Neuronal stem cell (in vitro differentiated cells): ENCODE data around the gene CYB561A3.

Experiments used
- DNase-seq: peaks from one replicate; pipeline ENCODE4 v3.0.0-alpha.2; 2013; ENCODE audit warnings: low spot score
- H2AFZ ChIP-seq: one replicate; pipeline ENCODE4 v1.6.1; 2013; ENCODE audit warnings: mild to moderate bottlenecking, low read length, inconsistent platforms
- H2AK5ac ChIP-seq: 2 replicates; pipeline ENCODE4 v1.6.1; 2013; ENCODE audit warnings: low read depth, mild to moderate bottlenecking, inconsistent platforms, low read length, moderate library complexity, mixed read lengths
- H2BK120ac ChIP-seq: 2 replicates; pipeline ENCODE4 v1.6.1; 2013; ENCODE audit warnings: low read depth, mild to moderate bottlenecking, inconsistent platforms, low read length, moderate library complexity, mixed read lengths
- H2BK12ac ChIP-seq: one replicate; pipeline ENCODE4 v1.6.1; 2013; ENCODE audit warnings: low read length, inconsistent platforms
- H2BK15ac ChIP-seq: 2 replicates; pipeline ENCODE4 v1.6.1; 2013; ENCODE audit warnings: mild to moderate bottlenecking, low read length, inconsistent platforms, mixed read lengths
- H2BK5ac ChIP-seq: one replicate; pipeline ENCODE4 v1.6.1; 2013; ENCODE audit warnings: inconsistent platforms, mild to moderate bottlenecking, low read length, moderate library complexity
- H3K14ac ChIP-seq: one replicate; pipeline ENCODE4 v1.6.1; 2013; ENCODE audit warnings: low read length, inconsistent platforms
- H3K18ac ChIP-seq: 2 replicates; pipeline ENCODE4 v1.6.1; 2013; ENCODE audit warnings: low read length, inconsistent platforms
- H3K23ac ChIP-seq: 2 replicates; pipeline ENCODE4 v1.6.1; 2013; ENCODE audit warnings: low read depth, mild to moderate bottlenecking, mixed read lengths, low read length, inconsistent platforms; ENCODE audit not compliant: poor library complexity
- H3K27ac ChIP-seq: replicated peaks from 3 replicates; pipeline ENCODE4 v1.5.1; 2013; ENCODE audit warnings: low read length, inconsistent platforms
- H3K27me3 ChIP-seq, 3 experiments: 2 replicates each; pipeline ENCODE4 v1.6.1; 2013; ENCODE audit warnings: low read length in 3 of 3, mild to moderate bottlenecking in 2 of 3, inconsistent platforms in 1 of 3, low read depth in 1 of 3, mixed read lengths in 1 of 3, moderate library complexity in 1 of 3; ENCODE audit not compliant: control insufficient read depth in 3 of 3, insufficient read depth in 3 of 3
- H3K36me3 ChIP-seq, 2 donors: replicated peaks in 1 of 2; 2 replicates each; pipeline ENCODE4 v1.6.1; 2013; ENCODE audit warnings: low read length in 2 of 2; ENCODE audit not compliant: control insufficient read depth in 2 of 2, insufficient read depth in 2 of 2
- H3K4ac ChIP-seq: 2 replicates; pipeline ENCODE4 v1.6.1; 2013; ENCODE audit warnings: inconsistent platforms, mild to moderate bottlenecking, low read length, moderate library complexity
- H3K4me1 ChIP-seq, 2 donors: 1 replicate in 1 of 2; 2 replicates in 1 of 2; pipeline ENCODE4 v1.6.1; 2013; ENCODE audit warnings: low read length in 2 of 2, low read depth in 1 of 2; ENCODE audit not compliant: control insufficient read depth in 2 of 2, insufficient read depth in 1 of 2
- H3K4me2 ChIP-seq: one replicate; pipeline ENCODE4 v1.6.1; 2013; ENCODE audit warnings: mild to moderate bottlenecking, low read length, inconsistent platforms; ENCODE audit not compliant: insufficient read depth, poor library complexity, severe bottlenecking
- H3K4me3 ChIP-seq, 2 donors: 2 replicates each; pipeline ENCODE4 v1.5.1; 2013; ENCODE audit warnings: low read length in 2 of 2, mild to moderate bottlenecking in 2 of 2, inconsistent platforms in 1 of 2, moderate library complexity in 1 of 2
- H3K79me1 ChIP-seq: one replicate; pipeline ENCODE4 v1.6.1; 2013; ENCODE audit warnings: low read depth, mild to moderate bottlenecking, inconsistent platforms, low read length, moderate library complexity
- H3K9ac ChIP-seq: one replicate; pipeline ENCODE4 v1.6.1; 2013; ENCODE audit warnings: mild to moderate bottlenecking, low read depth, low read length, inconsistent platforms; ENCODE audit not compliant: poor library complexity
- H3K9me3 ChIP-seq, 2 donors: replicated peaks in 1 of 2; 2 replicates each; pipeline versions ENCODE3 to v1.6.1; 2013; ENCODE audit warnings: low read length in 2 of 2, mild to moderate bottlenecking in 2 of 2, inconsistent platforms in 1 of 2, low read depth in 1 of 2, mixed read lengths in 1 of 2, moderate library complexity in 1 of 2; ENCODE audit not compliant: control insufficient read depth in 2 of 2, insufficient read depth in 1 of 2
- H4K8ac ChIP-seq: one replicate; pipeline ENCODE4 v1.6.1; 2013; ENCODE audit warnings: low read depth, mild to moderate bottlenecking, inconsistent platforms, low read length, moderate library complexity
- H4K91ac ChIP-seq: one replicate; pipeline ENCODE4 v1.6.1; 2013; ENCODE audit warnings: low read length, low read depth, mild to moderate bottlenecking, inconsistent platforms; ENCODE audit not compliant: poor library complexity
- WGBS, 2 donors: extraction: QIAGEN DNeasy Blood & Tissue Kit; methylation state at CpG; one replicate each; pipeline ENCODE4 v1.1.7; 2013; ENCODE audit warnings: missing lambda C conversion rate in 2 of 2, mixed read lengths in 1 of 2; ENCODE audit not compliant: insufficient read length in 2 of 2, insufficient replicate concordance in 1 of 2; ENCODE audit errors: extremely low coverage in 2 of 2; 5-methylcytosine and 5-hydroxymethylcytosine counted together

The CYB561A3 gene

GRCh38 chr11:61404641-61405040, 43.0 kb upstream of the CYB561A3 start:
- Histone ChIP-seq H3K27me3 (no peaks in the 10 kb centered on the region), H3K4me1 (no peaks in the 10 kb centered on the region), H3K79me1 (peaks cover 1% of the 10 kb centered on the region), H3K23ac (no peak overlapping the region), H3K9me3 (peaks cover 0 to 2% of the 10 kb centered on the region in 2 donors), H2BK15ac (no peak overlapping the region), H3K27ac (no peak overlapping the region), H2BK5ac (no peak overlapping the region), H2BK12ac (no peak overlapping the region), H2BK120ac (no peak overlapping the region), H2AK5ac (no peak overlapping the region), H4K8ac (no peak overlapping the region), H3K4ac (no peak overlapping the region), H3K14ac (no peak overlapping the region), H3K18ac (no peak overlapping the region), H3K36me3 (peaks cover 43 to 92% of the 10 kb centered on the region in 2 donors), H4K91ac (no peak overlapping the region), H3K9ac (no peak overlapping the region), H3K4me3 (no peak overlapping the region), H3K4me2 (no peak overlapping the region), H2AFZ (no peak overlapping the region)
- no peak for DNase-seq
- WGBS, 2 donors = no CpG with 5 or more reads among the region's 4 CpGs

- no peak overlapping the region for H2AFZ ChIP-seq
- H3K18ac ChIP-seq = no peak overlapping the region
- H3K27me3 ChIP-seq = no peaks in the 10 kb centered on the region
- H2AK5ac ChIP-seq = no peak overlapping the region
- H4K91ac ChIP-seq = no peak overlapping the region
- H3K14ac ChIP-seq = no peak overlapping the region
- no peak overlapping the region for H3K9ac ChIP-seq
- no peak overlapping the region for H2BK120ac ChIP-seq
- no peak overlapping the region for H2BK15ac ChIP-seq
- no peak for DNase-seq
- H3K4me1 ChIP-seq = no peaks in the 10 kb centered on the region
- no peak overlapping the region for H3K27ac ChIP-seq
- no CpG with 5 or more reads among the region's 5 CpGs for WGBS, 2 donors
- H3K4ac ChIP-seq = no peak overlapping the region
- no peak overlapping the region for H2BK5ac ChIP-seq
- peaks cover 0 to 2% of the 10 kb centered on the region in 2 donors for H3K9me3 ChIP-seq
- no peak overlapping the region for H3K4me2 ChIP-seq
- H2BK12ac ChIP-seq = no peak overlapping the region
- H3K79me1 ChIP-seq = peaks cover 1% of the 10 kb centered on the region
- peaks cover 43 to 90% of the 10 kb centered on the region in 2 donors for H3K36me3 ChIP-seq
- H3K4me3 ChIP-seq = no peak overlapping the region
- no peak overlapping the region for H4K8ac ChIP-seq
- H3K23ac ChIP-seq = no peak overlapping the region
Observed at GRCh38 chr11:61404103-61404502, 42.4 kb upstream of the CYB561A3 start.

- Histone ChIP-seq H4K8ac (no peak overlapping the region), H3K4me1 (no peaks in the 10 kb centered on the region), H3K4ac (no peak overlapping the region), H3K14ac (no peak overlapping the region), H2AFZ (no peak overlapping the region), H3K4me3 (no peak overlapping the region), H4K91ac (no peak overlapping the region), H2BK12ac (no peak overlapping the region), H3K9ac (no peak overlapping the region), H3K18ac (no peak overlapping the region), H3K27ac (no peak overlapping the region), H3K27me3 (no peaks in the 10 kb centered on the region), H2BK5ac (no peak overlapping the region), H3K36me3 (peaks cover 40 to 90% of the 10 kb centered on the region in 2 donors), H2AK5ac (no peak overlapping the region), H3K9me3 (peaks cover 0 to 2% of the 10 kb centered on the region in 2 donors), H3K23ac (no peak overlapping the region), H3K4me2 (no peak overlapping the region), H2BK15ac (no peak overlapping the region), H3K79me1 (peaks cover 1% of the 10 kb centered on the region), H2BK120ac (no peak overlapping the region)
- no peak for DNase-seq
- no CpG with 5 or more reads among the region's 1 CpG for WGBS, 2 donors
Observed at GRCh38 chr11:61403658-61404057, 42.0 kb upstream of the CYB561A3 start.

GRCh38 chr11:61401573-61401972, 39.9 kb upstream of the CYB561A3 start:
- no peak overlapping the region for H3K4me3 ChIP-seq
- H2BK120ac ChIP-seq = no peak overlapping the region
- no peak overlapping the region for H3K14ac ChIP-seq
- no peak for DNase-seq
- no peak overlapping the region for H3K27ac ChIP-seq
- no peak overlapping the region for H2AK5ac ChIP-seq
- H3K18ac ChIP-seq = no peak overlapping the region
- H3K9ac ChIP-seq = no peak overlapping the region
- H2BK15ac ChIP-seq = no peak overlapping the region
- H2AFZ ChIP-seq = no peak overlapping the region
- H4K8ac ChIP-seq = no peak overlapping the region
- H3K79me1 ChIP-seq = peaks cover 1% of the 10 kb centered on the region
- no peaks in the 10 kb centered on the region for H3K4me1 ChIP-seq
- no peak overlapping the region for H2BK5ac ChIP-seq
- H2BK12ac ChIP-seq = no peak overlapping the region
- H3K27me3 ChIP-seq = no peaks in the 10 kb centered on the region
- H3K4ac ChIP-seq = no peak overlapping the region
- WGBS, 2 donors = no CpG with 5 or more reads among the region's 2 CpGs
- no peaks in the 10 kb centered on the region for H3K9me3 ChIP-seq
- H3K23ac ChIP-seq = no peak overlapping the region
- H4K91ac ChIP-seq = no peak overlapping the region
- H3K36me3 ChIP-seq = peaks cover 40 to 86% of the 10 kb centered on the region in 2 donors
- H3K4me2 ChIP-seq = no peak overlapping the region
